ENCODE measurements around the gene LPP. TPM values are rescaled to one million over a fixed set of nuclear protein-coding genes. Genes with fewer than 3 reads are reported as not detected.

LPP gene
- total RNA-seq, 1 experiment from 2014 or later = 22.1 TPM

DNA sequence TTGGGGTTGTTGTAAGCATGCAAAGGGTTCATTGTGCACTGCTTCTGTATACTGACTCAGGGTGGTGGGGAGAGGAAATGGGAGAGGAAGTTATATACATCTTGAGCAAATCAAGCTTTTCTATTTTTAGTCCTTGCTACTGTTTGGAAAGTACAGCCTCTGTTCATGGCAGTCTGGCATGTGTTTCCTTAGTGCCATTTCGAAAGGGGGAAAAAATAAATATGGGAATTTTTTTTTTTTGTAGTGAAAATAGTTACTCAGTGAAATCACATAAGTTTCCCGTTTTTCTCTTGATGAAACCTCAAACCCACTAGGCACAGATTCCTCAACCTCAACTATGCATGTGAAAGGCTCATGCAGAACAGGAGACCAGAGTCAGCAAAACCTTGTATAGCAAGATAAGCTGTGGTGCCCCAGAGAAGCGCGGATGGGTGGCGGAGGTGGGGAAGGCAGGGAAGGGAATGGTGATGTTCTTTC lies 353.3 kb downstream of the LPP start:
- DNase-seq (ENCODE audit: low spot score) = no peak

DNA sequence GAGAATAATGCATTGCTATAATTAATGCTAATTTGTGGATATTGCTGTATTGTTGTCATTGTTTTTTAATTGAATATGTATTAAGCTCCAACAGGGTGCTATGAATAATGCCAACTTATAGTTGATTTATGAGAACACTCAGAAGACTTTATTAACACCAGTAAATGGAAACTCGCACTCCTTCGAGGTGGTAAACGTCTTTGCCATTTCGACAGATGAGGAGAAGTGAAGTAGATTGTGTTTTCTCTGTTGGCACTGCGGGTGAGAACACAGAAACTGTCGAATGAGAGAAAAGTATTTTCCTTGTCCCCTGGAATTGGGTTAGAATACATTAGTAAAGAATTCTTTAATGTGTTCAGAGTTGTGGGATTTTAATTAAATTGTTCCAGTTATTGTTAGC lies 354.5 kb downstream of the LPP start:
- DNase-seq (ENCODE audit: low spot score) = no peak

GRCh38 chr3:188509316-188509715 lies 355.4 kb downstream of the LPP start:
- no peak for DNase-seq (ENCODE audit: low spot score)

- no peak for DNase-seq (ENCODE audit: low spot score)
These were observed 356.4 kb downstream of the LPP start for GRCh38 chr3:188510366-188510765.

GRCh38 chr3:188513662-188514328 lies 359.8 kb downstream of the LPP start:
- no peak for DNase-seq (ENCODE audit: low spot score)

DNA sequence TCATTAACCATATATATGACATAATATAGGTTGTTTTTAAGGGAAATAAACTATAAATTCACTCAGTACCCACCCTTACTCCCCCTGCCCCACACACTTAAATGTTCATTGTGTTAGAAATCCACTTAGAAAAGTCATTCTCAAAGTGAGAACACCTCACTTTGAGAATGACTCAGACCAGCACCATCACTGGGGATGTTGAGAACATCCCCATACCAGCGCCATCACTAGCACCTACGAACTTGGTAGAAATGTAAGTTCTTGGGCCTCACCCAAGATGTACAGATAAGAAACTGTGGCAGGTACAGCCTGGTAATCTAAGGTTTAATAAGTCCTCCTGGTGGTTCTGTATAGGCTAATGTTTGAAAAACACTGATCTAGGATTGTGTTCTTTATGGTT lies 362.6 kb downstream of the LPP start:
- DNase-seq (ENCODE audit: low spot score) = no peak

DNA sequence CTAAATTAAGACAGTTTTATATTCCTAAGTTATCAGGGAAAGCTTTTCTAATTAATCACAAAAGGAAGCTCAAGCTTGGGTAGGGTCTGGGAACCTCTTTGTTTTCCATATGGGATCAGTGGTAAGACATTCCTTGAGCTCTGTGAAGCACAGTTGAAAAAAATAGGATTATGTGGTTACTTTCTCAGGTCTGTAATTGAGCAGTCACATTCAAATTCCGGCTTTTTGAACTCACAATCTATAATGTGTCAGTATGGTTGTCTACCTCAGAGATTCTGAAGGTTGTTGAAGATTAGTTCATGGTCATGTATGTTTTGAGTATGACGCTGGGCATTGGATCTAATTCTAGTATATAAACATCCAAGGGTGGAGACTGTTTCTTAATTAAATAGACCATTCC lies 364.5 kb downstream of the LPP start:
- no peak for DNase-seq (ENCODE audit: low spot score)

- DNase-seq (ENCODE audit: low spot score) = no peak
These were observed 365.0 kb downstream of the LPP start for GRCh38 chr3:188518835-188519452.

DNA sequence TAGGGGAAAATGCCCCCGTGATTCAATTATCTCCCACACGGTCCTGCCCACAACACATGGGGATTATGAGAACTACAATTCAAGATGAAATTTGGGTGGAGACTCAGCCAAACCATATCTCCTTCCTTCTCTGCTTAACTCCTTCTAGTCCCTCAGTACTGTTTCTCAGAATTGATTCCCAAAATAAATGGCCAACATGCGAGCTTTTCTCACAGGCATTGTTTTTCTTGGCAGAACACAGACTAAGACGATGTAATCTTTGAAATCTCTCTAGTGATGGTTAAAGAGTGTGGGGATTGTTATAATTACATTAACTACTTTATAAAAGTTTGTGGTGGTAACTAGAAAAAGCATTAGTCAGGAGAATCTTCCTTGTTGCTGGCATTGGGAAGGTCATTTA lies 366.5 kb downstream of the LPP start:
- DNase-seq (ENCODE audit: low spot score) = no peak

- DNase-seq (ENCODE audit: low spot score) = no peak
These were observed 368.2 kb downstream of the LPP start for GRCh38 chr3:188522115-188522514.

GRCh38 chr3:188523291-188523690 lies 369.3 kb downstream of the LPP start:
- no peak for DNase-seq (ENCODE audit: low spot score)

DNA sequence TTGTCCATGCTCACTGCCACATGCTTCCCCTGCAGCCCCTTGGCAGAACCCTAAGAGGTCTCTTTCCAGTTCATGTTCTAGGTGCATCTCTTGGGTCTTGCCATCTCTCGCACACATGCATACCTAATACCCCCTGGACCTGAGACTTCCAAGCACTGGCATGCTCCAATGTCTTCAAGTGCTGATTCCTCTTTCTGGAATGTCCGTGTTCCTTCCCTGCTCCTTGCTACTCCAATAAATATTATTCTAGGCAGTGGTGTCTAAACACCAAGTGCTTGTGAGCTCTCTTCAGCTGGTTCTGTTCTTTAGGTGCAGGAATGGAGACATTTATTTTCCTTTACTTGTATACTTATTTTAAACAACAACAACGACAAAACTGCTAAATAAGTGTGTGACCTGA lies 370.1 kb downstream of the LPP start:
- DNase-seq (ENCODE audit: low spot score) = no peak

DNA sequence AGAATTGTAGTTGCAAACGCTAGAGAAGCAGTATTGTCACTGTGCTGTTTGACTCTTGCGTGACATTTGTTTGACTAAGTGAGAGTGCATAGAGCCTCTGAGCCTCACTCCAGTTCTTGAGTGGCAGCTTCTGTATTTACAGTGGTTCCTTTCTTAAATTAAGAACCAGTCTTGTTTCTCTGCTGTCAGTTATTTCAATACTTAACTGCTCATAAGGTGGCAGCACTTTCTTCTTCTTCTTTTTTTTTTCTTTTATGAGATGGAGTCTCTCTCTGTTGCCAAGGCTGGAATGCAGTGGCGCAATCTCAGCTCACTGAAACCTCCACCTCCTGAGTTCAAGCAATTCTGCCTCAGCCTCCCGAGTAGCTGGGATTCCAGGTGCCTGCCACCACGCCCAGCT lies 372.1 kb downstream of the LPP start:
- no peak for DNase-seq (ENCODE audit: low spot score)

- DNase-seq (ENCODE audit: low spot score) = no peak
These were observed 373.4 kb downstream of the LPP start for GRCh38 chr3:188527389-188527788.

DNA sequence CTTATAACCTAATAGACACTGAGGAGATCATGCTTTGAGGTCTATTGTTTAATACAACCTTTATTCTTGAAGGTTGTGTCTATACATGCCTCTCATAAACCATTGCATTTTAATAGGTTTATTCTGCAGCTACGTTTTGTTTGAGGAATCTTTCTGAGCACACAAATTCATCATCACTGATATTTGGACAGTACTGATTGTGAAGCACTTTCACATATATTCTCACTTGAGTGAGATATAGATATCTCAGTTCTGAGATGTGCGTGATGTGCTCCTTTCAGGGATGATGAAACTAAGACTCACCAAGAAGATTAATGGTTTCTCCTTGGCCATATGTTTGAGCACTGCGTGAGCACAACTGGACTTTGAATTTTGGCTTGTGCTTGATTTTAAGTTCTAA lies 374.4 kb downstream of the LPP start:
- no peak for DNase-seq (ENCODE audit: low spot score)

GRCh38 chr3:188529228-188529627 lies 375.3 kb downstream of the LPP start:
- no peak for DNase-seq (ENCODE audit: low spot score)

DNA sequence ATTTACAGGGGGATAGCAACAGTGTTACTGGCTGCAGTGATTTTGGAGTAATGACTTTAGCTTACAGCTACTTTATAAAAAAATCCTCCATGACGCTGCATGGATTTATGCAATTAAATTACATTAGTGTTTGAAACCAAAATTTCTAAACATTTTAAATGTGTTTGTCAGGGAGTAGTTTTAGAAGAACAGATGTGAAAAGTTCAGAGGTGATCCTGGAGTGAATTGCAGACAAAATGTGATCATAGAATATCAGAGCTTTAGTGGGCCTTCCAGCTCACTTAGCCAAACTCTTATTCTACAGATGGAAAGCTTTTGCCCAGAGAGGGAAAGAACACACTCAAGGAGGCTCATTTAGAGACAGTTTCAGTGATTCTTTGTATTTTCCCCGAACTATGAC lies 376.3 kb downstream of the LPP start:
- DNase-seq (ENCODE audit: low spot score) = no peak

- no peak for DNase-seq (ENCODE audit: low spot score)
These were observed 377.3 kb downstream of the LPP start for GRCh38 chr3:188531210-188531609.

DNA sequence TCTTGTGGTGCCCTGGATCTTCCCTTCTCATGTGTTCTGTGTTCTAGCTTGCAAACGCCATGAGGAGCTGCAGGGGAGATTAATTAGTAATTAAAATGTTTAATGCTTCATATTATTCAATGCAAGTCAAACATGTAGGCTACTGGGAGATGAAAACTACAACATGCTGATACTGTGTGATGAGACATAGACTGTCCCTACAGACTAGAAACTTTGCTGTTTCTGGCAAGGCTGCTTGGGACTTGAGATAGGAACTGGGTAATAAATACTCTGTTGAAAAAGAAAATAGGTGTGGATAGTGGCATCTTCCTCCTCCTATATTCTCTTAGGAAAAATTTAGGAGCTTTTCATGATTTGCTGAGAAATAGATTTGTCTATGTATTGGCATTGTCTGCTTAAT lies 379.2 kb downstream of the LPP start:
- DNase-seq (ENCODE audit: low spot score) = no peak

DNA sequence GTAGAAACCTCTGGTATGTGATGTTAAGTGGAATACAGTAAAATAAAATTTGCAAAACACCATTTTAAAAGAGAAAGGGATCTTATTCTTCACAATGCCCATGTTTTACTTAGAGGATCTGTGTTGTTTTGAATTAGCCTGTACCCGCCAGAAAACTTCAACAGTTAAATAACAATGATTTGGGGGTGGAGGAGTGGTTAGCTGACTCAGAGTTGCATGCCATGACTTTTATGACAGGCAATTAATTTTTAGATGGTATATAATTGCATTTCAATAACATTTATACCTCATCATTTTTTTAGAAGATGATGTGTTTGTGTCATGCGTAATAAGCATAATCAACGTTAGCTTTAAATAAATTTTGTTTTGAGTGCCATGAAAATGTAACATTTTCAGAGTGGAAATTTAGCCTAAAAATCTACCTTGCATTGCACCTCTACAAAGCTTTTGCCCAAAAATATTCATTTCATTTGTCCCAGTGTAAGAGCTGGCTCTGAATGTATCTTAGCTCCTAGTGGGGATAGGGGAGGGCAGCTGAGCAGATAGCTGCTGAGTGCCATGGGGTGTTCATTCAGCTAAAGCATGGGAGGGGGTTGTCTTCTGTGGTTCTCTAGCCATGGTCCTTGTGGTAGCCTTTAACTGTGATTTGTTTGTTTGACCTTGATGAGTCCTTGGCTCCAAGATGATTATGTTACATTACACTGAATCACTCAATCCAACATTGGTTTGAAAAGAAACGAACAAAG lies 379.8 kb downstream of the LPP start:
- no peak for DNase-seq (ENCODE audit: low spot score)

DNA sequence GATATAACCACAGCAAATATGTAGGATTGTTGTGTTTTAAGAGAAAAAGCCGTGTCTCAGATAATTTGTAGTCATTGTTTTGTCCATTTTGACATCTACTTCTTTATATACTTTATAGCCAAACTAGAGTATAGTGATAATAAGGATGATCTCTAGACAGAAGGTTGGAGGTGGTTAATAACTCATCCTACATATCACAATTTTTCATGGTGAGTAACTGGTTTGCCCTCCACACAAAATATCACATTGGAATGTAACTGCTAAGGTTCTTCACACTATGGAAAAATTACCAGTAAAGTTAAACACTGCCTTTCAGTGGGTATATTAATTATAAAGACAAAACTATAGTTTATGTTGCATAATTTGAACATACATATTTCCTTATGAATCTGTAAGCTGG lies 380.7 kb downstream of the LPP start:
- DNase-seq (ENCODE audit: low spot score) = no peak

GRCh38 chr3:188537606-188538005 lies 383.6 kb downstream of the LPP start:
- DNase-seq (ENCODE audit: low spot score) = no peak

- no peak for DNase-seq (ENCODE audit: low spot score)
These were observed 385.1 kb downstream of the LPP start for GRCh38 chr3:188539037-188539436.

All from HT-29 (cell line).